ENCODE measurements around the gene TAS2R38. TPM values are rescaled to one million over a fixed set of nuclear protein-coding genes. Genes with fewer than 3 reads are reported as not detected.

TAS2R38 gene
- total RNA-seq, 4 donors from 2014 or later: not detected

- H3K4me3 ChIP-seq (ENCODE audit: low read depth, poor library complexity, severe bottlenecking): no peak overlapping the region
- TF ChIP-seq POLR2A (IDR thresholded peaks at IDR 0.05): no peak
- TF ChIP-seq, protein P1, sequence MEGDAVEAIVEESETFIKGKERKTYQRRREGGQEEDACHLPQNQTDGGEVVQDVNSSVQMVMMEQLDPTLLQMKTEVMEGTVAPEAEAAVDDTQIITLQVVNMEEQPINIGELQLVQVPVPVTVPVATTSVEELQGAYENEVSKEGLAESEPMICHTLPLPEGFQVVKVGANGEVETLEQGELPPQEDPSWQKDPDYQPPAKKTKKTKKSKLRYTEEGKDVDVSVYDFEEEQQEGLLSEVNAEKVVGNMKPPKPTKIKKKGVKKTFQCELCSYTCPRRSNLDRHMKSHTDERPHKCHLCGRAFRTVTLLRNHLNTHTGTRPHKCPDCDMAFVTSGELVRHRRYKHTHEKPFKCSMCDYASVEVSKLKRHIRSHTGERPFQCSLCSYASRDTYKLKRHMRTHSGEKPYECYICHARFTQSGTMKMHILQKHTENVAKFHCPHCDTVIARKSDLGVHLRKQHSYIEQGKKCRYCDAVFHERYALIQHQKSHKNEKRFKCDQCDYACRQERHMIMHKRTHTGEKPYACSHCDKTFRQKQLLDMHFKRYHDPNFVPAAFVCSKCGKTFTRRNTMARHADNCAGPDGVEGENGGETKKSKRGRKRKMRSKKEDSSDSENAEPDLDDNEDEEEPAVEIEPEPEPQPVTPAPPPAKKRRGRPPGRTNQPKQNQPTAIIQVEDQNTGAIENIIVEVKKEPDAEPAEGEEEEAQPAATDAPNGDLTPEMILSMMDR (IDR thresholded peaks at IDR 0.05): no peak
- DNase-seq (ENCODE audit: low spot score in 2 of 2): no peak
- intact Hi-C loops (cut with DNase I; ENCODE audit: low total_unique reads): loop anchor here (5.0 kb wide), 1 partner anchor 212 kb away; no protein-coding TSS in a partner anchor
- WGBS, 2 donors: 68 to 80% methylated on average over 2 of the region's 2 CpGs
These were observed 1.3 kb upstream of the TAS2R38 start for GRCh38 chr7:141974831-141975230.

DNA sequence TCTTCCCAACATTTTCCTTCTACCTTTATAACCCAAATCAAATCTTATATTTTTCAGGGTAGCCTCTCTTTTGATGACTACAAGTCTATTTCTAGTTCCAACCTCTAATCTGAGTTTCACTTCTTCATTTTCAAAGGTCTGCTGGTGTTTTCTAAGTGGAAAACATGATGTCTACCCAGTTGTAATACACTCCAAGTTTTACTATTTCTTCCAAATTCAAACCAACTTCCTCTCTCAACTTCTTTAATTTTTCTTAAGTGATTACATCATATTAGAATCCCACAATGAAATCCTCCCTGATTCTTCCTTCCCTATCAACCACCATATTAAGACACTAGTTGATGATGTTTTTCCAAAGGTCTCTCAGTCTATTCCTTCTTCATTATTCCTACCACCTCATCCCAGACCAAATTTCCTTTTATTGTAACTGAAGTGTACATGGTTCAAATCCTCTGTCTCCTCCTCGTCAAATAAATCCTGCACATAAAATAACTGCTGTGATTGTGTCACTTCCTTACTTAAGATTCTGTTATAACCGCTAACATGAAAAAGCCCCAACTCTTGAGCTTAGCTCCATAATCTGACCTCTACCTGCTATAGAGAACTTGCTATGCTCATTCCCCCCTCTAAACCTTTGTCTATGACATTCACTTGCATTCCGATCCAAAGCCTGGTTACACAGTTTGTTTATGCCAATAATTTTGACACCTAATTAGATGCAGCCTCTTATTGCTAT is 12.7 kb downstream of the TAS2R38 start:
- DNase-seq (ENCODE audit: low spot score in 2 of 2): no peak
- 77 to 82% methylated on average over 3 of the region's 3 CpGs for WGBS, 2 donors
- no peak overlapping the region for H3K4me3 ChIP-seq (ENCODE audit: low read depth, poor library complexity, severe bottlenecking)
- intact Hi-C loops (cut with DNase I; ENCODE audit: low total_unique reads): loop anchor here (10.0 kb wide), 1 partner anchor 1876 kb away; no protein-coding TSS in a partner anchor
- no peak for TF ChIP-seq POLR2A (IDR thresholded peaks at IDR 0.05)
- TF ChIP-seq, protein P1 (IDR thresholded peaks at IDR 0.05): no peak

GRCh38 chr7:141956084-141956483 is 17.5 kb downstream of the TAS2R38 start:
- TF ChIP-seq POLR2A (IDR thresholded peaks at IDR 0.05): no peak
- TF ChIP-seq, protein P1 (IDR thresholded peaks at IDR 0.05): no peak
- no peak for DNase-seq (ENCODE audit: low spot score in 2 of 2)
- H3K4me3 ChIP-seq (ENCODE audit: low read depth, poor library complexity, severe bottlenecking): no peak overlapping the region
- intact Hi-C loops (cut with DNase I; ENCODE audit: low total_unique reads): no loop called here
- WGBS, 2 donors: 54 to 56% methylated on average over 3 of the region's 3 CpGs

GRCh38 chr7:141954334-141954733 is 19.2 kb downstream of the TAS2R38 start:
- intact Hi-C loops (cut with DNase I; ENCODE audit: low total_unique reads): no loop called here
- no peak for DNase-seq (ENCODE audit: low spot score in 2 of 2)
- H3K4me3 ChIP-seq (ENCODE audit: low read depth, poor library complexity, severe bottlenecking): no peak overlapping the region
- TF ChIP-seq POLR2A (IDR thresholded peaks at IDR 0.05): no peak
- TF ChIP-seq, protein P1 (IDR thresholded peaks at IDR 0.05): no peak
- 84 to 87% methylated on average over 1 of the region's 1 CpG for WGBS, 2 donors

DNA sequence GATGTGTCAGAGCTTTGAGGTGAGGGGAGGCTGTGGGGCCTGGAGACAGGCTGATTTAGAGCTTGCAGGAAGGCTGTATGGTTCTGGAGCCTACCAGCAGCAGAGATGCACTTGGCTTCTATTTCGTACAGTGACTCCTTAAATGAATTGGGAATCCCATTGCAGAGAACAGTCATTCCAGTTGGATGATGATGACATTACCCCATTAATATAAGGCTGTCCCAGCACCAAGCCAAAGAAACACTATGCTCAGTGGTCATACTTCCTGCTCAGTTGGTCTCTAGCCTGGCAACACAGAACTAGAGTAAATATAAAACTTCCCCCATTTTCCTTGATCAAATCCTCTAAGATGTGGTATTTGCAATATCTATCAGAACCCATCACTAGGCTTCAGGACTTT is 21.1 kb downstream of the TAS2R38 start:
- no peak overlapping the region for H3K4me3 ChIP-seq (ENCODE audit: low read depth, poor library complexity, severe bottlenecking)
- TF ChIP-seq, protein P1 (IDR thresholded peaks at IDR 0.05): no peak
- no peak for TF ChIP-seq POLR2A (IDR thresholded peaks at IDR 0.05)
- intact Hi-C loops (cut with DNase I; ENCODE audit: low total_unique reads): no loop called here
- 87 to 88% methylated on average over 1 of the region's 1 CpG for WGBS, 2 donors
- DNase-seq (ENCODE audit: low spot score in 2 of 2): no peak
